ENCODE data around the gene PTPRA.

Gene PTPRA

GRCh38 chr20:2984956-2985661, 111.8 kb downstream of the PTPRA start:
- TF ChIP-seq CTCF (IDR thresholded peaks at IDR 0.05; ENCODE audit: low read depth, low read length, missing control alignments): no peak
- DNase-seq (ENCODE audit: low read depth): no peak
- no peak overlapping the region for H3K4me3 ChIP-seq (ENCODE audit: low read depth, low read length)

GRCh38 chr20:2986466-2986865, 113.2 kb downstream of the PTPRA start:
- no peak for TF ChIP-seq CTCF (IDR thresholded peaks at IDR 0.05; ENCODE audit: low read depth, low read length, missing control alignments)
- no peak overlapping the region for H3K4me3 ChIP-seq (ENCODE audit: low read depth, low read length)
- no peak for DNase-seq (ENCODE audit: low read depth)

- no peak for DNase-seq (ENCODE audit: low read depth)
- no peak overlapping the region for H3K4me3 ChIP-seq (ENCODE audit: low read depth, low read length)
- no peak for TF ChIP-seq CTCF (IDR thresholded peaks at IDR 0.05; ENCODE audit: low read depth, low read length, missing control alignments)
Observed at GRCh38 chr20:2987861-2988260, 114.6 kb downstream of the PTPRA start.

- DNase-seq (ENCODE audit: low read depth): no peak
Observed at GRCh38 chr20:2991532-2991931, 118.3 kb downstream of the PTPRA start.

GRCh38 chr20:2993250-2993649, 120.0 kb downstream of the PTPRA start:
- no peak overlapping the region for H3K4me3 ChIP-seq (ENCODE audit: low read depth, low read length)
- TF ChIP-seq CTCF (IDR thresholded peaks at IDR 0.05; ENCODE audit: low read depth, low read length, missing control alignments): no peak

More at GRCh38 chr20:2991532-2991931, 118.3 kb downstream of the PTPRA start:
- no peak for TF ChIP-seq CTCF (IDR thresholded peaks at IDR 0.05; ENCODE audit: low read depth, low read length, missing control alignments)
- H3K4me3 ChIP-seq (ENCODE audit: low read depth, low read length): no peak overlapping the region

GRCh38 chr20:2995796-2996195, 122.5 kb downstream of the PTPRA start:
- no peak overlapping the region for H3K4me3 ChIP-seq (ENCODE audit: low read depth, low read length)
- TF ChIP-seq CTCF (IDR thresholded peaks at IDR 0.05; ENCODE audit: low read depth, low read length, missing control alignments): no peak
- no peak for DNase-seq (ENCODE audit: low read depth)

More at GRCh38 chr20:2993250-2993649, 120.0 kb downstream of the PTPRA start:
- no peak for DNase-seq (ENCODE audit: low read depth)

GRCh38 chr20:2998728-2999127, 125.4 kb downstream of the PTPRA start:
- H3K4me3 ChIP-seq (ENCODE audit: low read depth, low read length): no peak overlapping the region
- no peak for TF ChIP-seq CTCF (IDR thresholded peaks at IDR 0.05; ENCODE audit: low read depth, low read length, missing control alignments)
- no peak for DNase-seq (ENCODE audit: low read depth)
